Measurements from ENCODE around the gene MYH11.
A peak's percentile ranks its signal among the peaks of the same experiment; 100 is the strongest.

Gene MYH11

GRCh38 chr16:15771694-15772093 is 85.1 kb downstream of the MYH11 start:
- no peak overlapping the region for H3K27ac Mint-ChIP-seq
- no peak overlapping the region for H3K4me3 Mint-ChIP-seq
- no peaks in the 10 kb centered on the region for H3K9me3 Mint-ChIP-seq
- peaks cover 5% of the 10 kb centered on the region for H3K27me3 Mint-ChIP-seq
- ATAC-seq (no peak), DNase-seq (no peak)
- no peaks in the 10 kb centered on the region for H3K4me1 Mint-ChIP-seq

GRCh38 chr16:15770512-15770911 is 86.3 kb downstream of the MYH11 start:
- ATAC-seq: no peak
- Mint-ChIP-seq H3K4me3 (no peak overlapping the region), H3K27ac (peak overlapping the region in 1 of 2 donors; percentile 35), H3K9me3 (no peaks in the 10 kb centered on the region), H3K4me1 (peaks cover 5% of the 10 kb centered on the region), H3K27me3 (no peaks in the 10 kb centered on the region)
- DNase-seq: no peak

- H3K4me1 Mint-ChIP-seq: peaks cover 5% of the 10 kb centered on the region
- no peak overlapping the region for H3K4me3 Mint-ChIP-seq
- ATAC-seq (no peak), DNase-seq (no peak)
- no peak overlapping the region for H3K27ac Mint-ChIP-seq
- no peaks in the 10 kb centered on the region for H3K9me3 Mint-ChIP-seq
- H3K27me3 Mint-ChIP-seq: no peaks in the 10 kb centered on the region
Observed at GRCh38 chr16:15770107-15770506, 86.7 kb downstream of the MYH11 start.

- Mint-ChIP-seq H3K27me3 (no peaks in the 10 kb centered on the region), H3K4me3 (no peak overlapping the region), H3K27ac (no peak overlapping the region), H3K4me1 (peaks cover 5% of the 10 kb centered on the region), H3K9me3 (no peaks in the 10 kb centered on the region)
- DNase-seq (no peak), ATAC-seq (no peak)
Observed at GRCh38 chr16:15769239-15769638, 87.6 kb downstream of the MYH11 start.

GRCh38 chr16:15768201-15768600 is 88.6 kb downstream of the MYH11 start:
- H3K27ac Mint-ChIP-seq: no peak overlapping the region
- no peaks in the 10 kb centered on the region for H3K27me3 Mint-ChIP-seq
- H3K4me3 Mint-ChIP-seq: no peak overlapping the region
- H3K9me3 Mint-ChIP-seq: no peaks in the 10 kb centered on the region
- no peak for DNase-seq
- H3K4me1 Mint-ChIP-seq: peaks cover 5% of the 10 kb centered on the region
- no peak for ATAC-seq

GRCh38 chr16:15766918-15767317 is 89.9 kb downstream of the MYH11 start:
- Mint-ChIP-seq H3K9me3 (no peaks in the 10 kb centered on the region), H3K27ac (no peak overlapping the region), H3K4me1 (peaks cover 5% of the 10 kb centered on the region), H3K27me3 (no peaks in the 10 kb centered on the region), H3K4me3 (no peak overlapping the region)
- ATAC-seq (no peak), DNase-seq (no peak)

GRCh38 chr16:15765880-15766279 is 90.9 kb downstream of the MYH11 start:
- Mint-ChIP-seq H3K4me3 (no peak overlapping the region), H3K9me3 (no peaks in the 10 kb centered on the region), H3K27ac (no peak overlapping the region), H3K4me1 (peaks cover 5% of the 10 kb centered on the region), H3K27me3 (no peaks in the 10 kb centered on the region)
- ATAC-seq (peak; percentile 91), DNase-seq (peak; percentile 38 to 47)

- Mint-ChIP-seq H3K4me1 (peaks cover 5% of the 10 kb centered on the region), H3K4me3 (no peak overlapping the region), H3K9me3 (no peaks in the 10 kb centered on the region), H3K27me3 (no peaks in the 10 kb centered on the region), H3K27ac (no peak overlapping the region)
- ATAC-seq: no peak
- DNase-seq: no peak
Observed at GRCh38 chr16:15765116-15765515, 91.7 kb downstream of the MYH11 start.

GRCh38 chr16:15764112-15764511 is 92.7 kb downstream of the MYH11 start:
- Mint-ChIP-seq H3K27me3 (no peaks in the 10 kb centered on the region), H3K4me3 (no peak overlapping the region), H3K9me3 (no peaks in the 10 kb centered on the region), H3K4me1 (peaks cover 5% of the 10 kb centered on the region), H3K27ac (no peak overlapping the region)
- ATAC-seq: no peak
- no peak for DNase-seq

GRCh38 chr16:15760129-15760528 is 96.7 kb downstream of the MYH11 start:
- H3K4me3 Mint-ChIP-seq: no peak overlapping the region
- peaks cover 11% of the 10 kb centered on the region for H3K4me1 Mint-ChIP-seq
- peaks cover 7% of the 10 kb centered on the region for H3K27me3 Mint-ChIP-seq
- DNase-seq: no peak
- H3K27ac Mint-ChIP-seq: no peak overlapping the region
- H3K9me3 Mint-ChIP-seq: no peaks in the 10 kb centered on the region
- no peak for ATAC-seq

- Mint-ChIP-seq H3K27me3 (peaks cover 7% of the 10 kb centered on the region), H3K4me3 (no peak overlapping the region), H3K4me1 (peaks cover 11% of the 10 kb centered on the region), H3K27ac (no peak overlapping the region), H3K9me3 (no peaks in the 10 kb centered on the region)
- DNase-seq: no peak
- ATAC-seq: no peak
Observed at GRCh38 chr16:15759070-15759469, 97.8 kb downstream of the MYH11 start.

GRCh38 chr16:15757630-15758251 is 99.1 kb downstream of the MYH11 start:
- DNase-seq (peak in 1 of 2 donors; percentile 17), ATAC-seq (peak; percentile 42)
- Mint-ChIP-seq H3K4me3 (no peak overlapping the region), H3K4me1 (peaks cover 11% of the 10 kb centered on the region), H3K27ac (no peak overlapping the region), H3K27me3 (peaks cover 7% of the 10 kb centered on the region), H3K9me3 (no peaks in the 10 kb centered on the region)

GRCh38 chr16:15757077-15757386 is 99.8 kb downstream of the MYH11 start:
- Mint-ChIP-seq H3K4me3 (no peak overlapping the region), H3K4me1 (peaks cover 11% of the 10 kb centered on the region), H3K27me3 (peaks cover 7% of the 10 kb centered on the region), H3K27ac (no peak overlapping the region), H3K9me3 (no peaks in the 10 kb centered on the region)
- no peak for ATAC-seq
- no peak for DNase-seq

GRCh38 chr16:15754821-15755534 is 101.8 kb downstream of the MYH11 start:
- Mint-ChIP-seq H3K27me3 (peaks cover 7% of the 10 kb centered on the region), H3K27ac (no peak overlapping the region), H3K4me1 (peaks cover 11% of the 10 kb centered on the region), H3K4me3 (no peak overlapping the region), H3K9me3 (no peaks in the 10 kb centered on the region)
- DNase-seq (no peak), ATAC-seq (no peak)

- DNase-seq (no peak), ATAC-seq (no peak)
- Mint-ChIP-seq H3K27ac (no peak overlapping the region), H3K4me3 (no peak overlapping the region), H3K27me3 (peaks cover 7% of the 10 kb centered on the region), H3K9me3 (no peaks in the 10 kb centered on the region), H3K4me1 (peaks cover 9% of the 10 kb centered on the region)
Observed at GRCh38 chr16:15752717-15753488, 103.9 kb downstream of the MYH11 start.

GRCh38 chr16:15751940-15752339 is 104.9 kb downstream of the MYH11 start:
- no peaks in the 10 kb centered on the region for H3K27me3 Mint-ChIP-seq
- DNase-seq (no peak), ATAC-seq (no peak)
- H3K4me1 Mint-ChIP-seq: no peaks in the 10 kb centered on the region
- no peaks in the 10 kb centered on the region for H3K9me3 Mint-ChIP-seq
- no peak overlapping the region for H3K27ac Mint-ChIP-seq
- H3K4me3 Mint-ChIP-seq: no peak overlapping the region

All from stimulated activated naive CD8-positive, alpha-beta T cell treated with anti-CD3 and anti-CD28 coated beads, Interleukin-15, amount 100 ng/mL, for 72 hours (primary cell).